ENCODE measurements around the gene RTN1.

Gene RTN1

DNA sequence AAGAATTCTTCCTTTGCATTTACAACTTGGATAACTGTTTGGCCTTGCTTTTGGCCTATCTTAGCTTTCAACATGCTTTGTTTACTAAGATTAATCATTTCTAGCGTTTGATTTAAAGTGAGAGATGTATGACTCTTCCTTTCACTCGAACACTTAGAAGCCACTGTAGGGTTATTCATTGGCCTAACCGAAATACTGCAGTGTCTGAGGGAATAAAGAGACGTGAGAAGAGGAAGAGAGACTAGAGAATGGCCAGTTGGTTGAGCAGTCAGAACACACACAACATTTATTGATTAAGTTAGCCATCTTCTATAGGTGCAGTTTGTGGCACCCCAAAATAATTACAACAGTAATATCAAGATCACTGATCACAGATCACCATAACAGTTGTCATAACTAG lies 231.7 kb downstream of the RTN1 start:
- Histone ChIP-seq H3K4me3 (ENCODE audit: low read length) (no peak overlapping the region), H3F3A (ENCODE audit: control insufficient read depth, insufficient read depth) (no peaks in the 10 kb centered on the region), H3K4me2 (ENCODE audit: low read length) (no peak overlapping the region), H3K36me3 (ENCODE audit: control insufficient read depth, low read length) (no peaks in the 10 kb centered on the region), H3K27me3 (ENCODE audit: control insufficient read depth, low read length) (peaks cover 4% of the 10 kb centered on the region; the same call in 1 of the 2 replicates), H3K79me2 (ENCODE audit: control insufficient read depth, low read length) (no peaks in the 10 kb centered on the region), H3K27ac (ENCODE audit: low read depth, low read length) (no peak overlapping the region), H3K9me3 (ENCODE audit: control insufficient read depth, insufficient read depth, low read length) (0 out of 2 replicates have a peak, but pooled peaks cover 3% of the 10 kb centered on the region), H4K20me1 (ENCODE audit: control insufficient read depth, insufficient read depth, low read depth, low read length) (no peaks in the 10 kb centered on the region), H3K9me2 (replicated peaks; ENCODE audit: control insufficient read depth, low read length) (no peaks in the 10 kb centered on the region), H3K4me1 (ENCODE audit: control insufficient read depth, low read length) (no peaks in the 10 kb centered on the region)
- TF ChIP-seq, protein P1, sequence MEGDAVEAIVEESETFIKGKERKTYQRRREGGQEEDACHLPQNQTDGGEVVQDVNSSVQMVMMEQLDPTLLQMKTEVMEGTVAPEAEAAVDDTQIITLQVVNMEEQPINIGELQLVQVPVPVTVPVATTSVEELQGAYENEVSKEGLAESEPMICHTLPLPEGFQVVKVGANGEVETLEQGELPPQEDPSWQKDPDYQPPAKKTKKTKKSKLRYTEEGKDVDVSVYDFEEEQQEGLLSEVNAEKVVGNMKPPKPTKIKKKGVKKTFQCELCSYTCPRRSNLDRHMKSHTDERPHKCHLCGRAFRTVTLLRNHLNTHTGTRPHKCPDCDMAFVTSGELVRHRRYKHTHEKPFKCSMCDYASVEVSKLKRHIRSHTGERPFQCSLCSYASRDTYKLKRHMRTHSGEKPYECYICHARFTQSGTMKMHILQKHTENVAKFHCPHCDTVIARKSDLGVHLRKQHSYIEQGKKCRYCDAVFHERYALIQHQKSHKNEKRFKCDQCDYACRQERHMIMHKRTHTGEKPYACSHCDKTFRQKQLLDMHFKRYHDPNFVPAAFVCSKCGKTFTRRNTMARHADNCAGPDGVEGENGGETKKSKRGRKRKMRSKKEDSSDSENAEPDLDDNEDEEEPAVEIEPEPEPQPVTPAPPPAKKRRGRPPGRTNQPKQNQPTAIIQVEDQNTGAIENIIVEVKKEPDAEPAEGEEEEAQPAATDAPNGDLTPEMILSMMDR (IDR thresholded peaks at IDR 0.05; ENCODE audit: low read depth, low read length, poor library complexity, severe bottlenecking): no peak
- no peak for TF ChIP-seq EZH2phosphoT487 (IDR thresholded peaks at IDR 0.05; ENCODE audit: borderline replicate concordance, low read length)

DNA sequence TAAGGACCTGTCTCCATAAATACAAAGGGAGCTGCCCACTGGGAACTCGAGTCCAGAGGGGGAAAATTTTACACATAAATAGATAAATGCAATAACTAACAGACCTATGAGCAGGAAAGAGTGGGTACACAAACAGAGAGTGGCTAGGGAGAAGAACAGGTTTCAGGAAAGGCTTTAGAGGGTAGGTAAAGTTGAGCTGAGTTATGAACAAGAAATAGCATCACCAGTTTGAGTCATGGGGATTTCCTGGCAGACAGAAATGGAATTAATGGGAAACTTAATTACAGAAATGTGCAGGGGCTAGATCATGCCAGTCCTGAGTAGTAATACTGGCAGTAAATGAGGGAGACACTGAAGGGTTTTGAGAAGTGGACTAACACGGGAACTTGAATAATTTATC lies 236.0 kb downstream of the RTN1 start:
- peaks cover 8% of the 10 kb centered on the region; the same call in 1 of the 2 replicates for H3K27me3 ChIP-seq (ENCODE audit: control insufficient read depth, low read length)
- H4K20me1 ChIP-seq (ENCODE audit: control insufficient read depth, insufficient read depth, low read depth, low read length): no peaks in the 10 kb centered on the region
- H3K27ac ChIP-seq (ENCODE audit: low read depth, low read length): no peak overlapping the region
- H3K4me2 ChIP-seq (ENCODE audit: low read length): no peak overlapping the region
- no peaks in the 10 kb centered on the region for H3K4me1 ChIP-seq (ENCODE audit: control insufficient read depth, low read length)
- no peaks in the 10 kb centered on the region for H3K79me2 ChIP-seq (ENCODE audit: control insufficient read depth, low read length)
- no peak for TF ChIP-seq EZH2phosphoT487 (IDR thresholded peaks at IDR 0.05; ENCODE audit: borderline replicate concordance, low read length)
- TF ChIP-seq, protein P1 (IDR thresholded peaks at IDR 0.05; ENCODE audit: low read depth, low read length, poor library complexity, severe bottlenecking): no peak
- H3K9me3 ChIP-seq (ENCODE audit: control insufficient read depth, insufficient read depth, low read length): no peaks in the 10 kb centered on the region
- H3K36me3 ChIP-seq (ENCODE audit: control insufficient read depth, low read length): no peaks in the 10 kb centered on the region
- H3K4me3 ChIP-seq (ENCODE audit: low read length): no peak overlapping the region
- no peaks in the 10 kb centered on the region for H3F3A ChIP-seq (ENCODE audit: control insufficient read depth, insufficient read depth)
- H3K9me2 ChIP-seq (replicated peaks; ENCODE audit: control insufficient read depth, low read length): no peaks in the 10 kb centered on the region

DNA sequence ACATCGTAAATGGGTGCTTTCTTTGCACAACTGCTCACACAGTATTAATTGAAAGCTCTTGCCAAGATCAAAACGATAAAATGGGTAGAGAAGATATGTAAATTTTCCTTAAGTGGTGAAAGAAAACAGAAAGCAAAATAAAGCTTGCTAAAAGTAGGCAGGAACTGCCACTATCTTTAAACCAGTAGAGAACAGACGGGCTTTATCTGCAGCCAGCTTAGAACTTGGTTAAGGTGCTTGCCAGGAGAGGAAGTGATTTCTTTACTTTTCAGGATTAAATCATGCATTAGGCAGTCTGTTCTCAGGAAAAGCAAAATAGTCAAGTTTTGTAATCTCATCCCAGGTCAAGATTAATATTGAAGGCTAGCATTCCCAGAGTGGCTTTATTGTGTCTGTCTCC lies 237.1 kb downstream of the RTN1 start:
- Histone ChIP-seq H3K27ac (ENCODE audit: low read depth, low read length) (no peak overlapping the region), H3K9me2 (replicated peaks; ENCODE audit: control insufficient read depth, low read length) (no peaks in the 10 kb centered on the region), H3K36me3 (ENCODE audit: control insufficient read depth, low read length) (no peaks in the 10 kb centered on the region), H3K4me1 (ENCODE audit: control insufficient read depth, low read length) (no peaks in the 10 kb centered on the region), H3K4me3 (ENCODE audit: low read length) (no peak overlapping the region), H3F3A (ENCODE audit: control insufficient read depth, insufficient read depth) (no peaks in the 10 kb centered on the region), H3K27me3 (ENCODE audit: control insufficient read depth, low read length) (peaks cover 8% of the 10 kb centered on the region; the same call in 1 of the 2 replicates), H4K20me1 (ENCODE audit: control insufficient read depth, insufficient read depth, low read depth, low read length) (no peaks in the 10 kb centered on the region), H3K4me2 (ENCODE audit: low read length) (no peak overlapping the region), H3K79me2 (ENCODE audit: control insufficient read depth, low read length) (no peaks in the 10 kb centered on the region), H3K9me3 (ENCODE audit: control insufficient read depth, insufficient read depth, low read length) (no peaks in the 10 kb centered on the region)
- TF ChIP-seq EZH2phosphoT487 (IDR thresholded peaks at IDR 0.05; ENCODE audit: borderline replicate concordance, low read length): no peak
- TF ChIP-seq, protein P1 (IDR thresholded peaks at IDR 0.05; ENCODE audit: low read depth, low read length, poor library complexity, severe bottlenecking): no peak
